ENCODE results near the gene SLC13A2.
"Not testable (repeated sequence)": the region's sequence is repeated elsewhere in the genome, so short reads cannot be mapped to it uniquely, and the experiment has no call there.

SLC13A2 gene, protein sequence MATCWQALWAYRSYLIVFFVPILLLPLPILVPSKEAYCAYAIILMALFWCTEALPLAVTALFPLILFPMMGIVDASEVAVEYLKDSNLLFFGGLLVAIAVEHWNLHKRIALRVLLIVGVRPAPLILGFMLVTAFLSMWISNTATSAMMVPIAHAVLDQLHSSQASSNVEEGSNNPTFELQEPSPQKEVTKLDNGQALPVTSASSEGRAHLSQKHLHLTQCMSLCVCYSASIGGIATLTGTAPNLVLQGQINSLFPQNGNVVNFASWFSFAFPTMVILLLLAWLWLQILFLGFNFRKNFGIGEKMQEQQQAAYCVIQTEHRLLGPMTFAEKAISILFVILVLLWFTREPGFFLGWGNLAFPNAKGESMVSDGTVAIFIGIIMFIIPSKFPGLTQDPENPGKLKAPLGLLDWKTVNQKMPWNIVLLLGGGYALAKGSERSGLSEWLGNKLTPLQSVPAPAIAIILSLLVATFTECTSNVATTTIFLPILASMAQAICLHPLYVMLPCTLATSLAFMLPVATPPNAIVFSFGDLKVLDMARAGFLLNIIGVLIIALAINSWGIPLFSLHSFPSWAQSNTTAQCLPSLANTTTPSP

DNA sequence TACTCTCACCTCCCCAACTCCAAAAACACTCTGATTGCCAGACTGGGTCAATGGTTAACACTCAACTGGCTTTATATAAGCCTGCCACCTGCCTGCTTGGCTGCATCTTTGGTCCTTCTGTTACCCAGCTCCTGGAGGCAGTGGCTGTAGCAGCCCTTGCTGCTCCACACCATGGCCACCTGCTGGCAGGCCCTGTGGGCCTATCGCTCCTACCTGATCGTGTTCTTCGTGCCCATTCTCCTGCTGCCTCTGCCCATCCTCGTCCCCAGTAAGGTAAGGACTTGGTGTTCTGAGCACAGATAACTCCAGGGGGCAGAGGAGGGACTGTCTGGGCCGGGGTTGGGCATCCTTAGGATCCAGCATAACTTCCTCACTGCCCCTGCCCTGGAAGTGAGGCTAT is at the start of gene SLC13A2:
Gene SLC13A2, plus strand, starts transcription at position 103 of the 400 bp plus-strand sequence. Its CDS starts 69 bp downstream, at position 172.
- DNase-seq, result no peak

DNA sequence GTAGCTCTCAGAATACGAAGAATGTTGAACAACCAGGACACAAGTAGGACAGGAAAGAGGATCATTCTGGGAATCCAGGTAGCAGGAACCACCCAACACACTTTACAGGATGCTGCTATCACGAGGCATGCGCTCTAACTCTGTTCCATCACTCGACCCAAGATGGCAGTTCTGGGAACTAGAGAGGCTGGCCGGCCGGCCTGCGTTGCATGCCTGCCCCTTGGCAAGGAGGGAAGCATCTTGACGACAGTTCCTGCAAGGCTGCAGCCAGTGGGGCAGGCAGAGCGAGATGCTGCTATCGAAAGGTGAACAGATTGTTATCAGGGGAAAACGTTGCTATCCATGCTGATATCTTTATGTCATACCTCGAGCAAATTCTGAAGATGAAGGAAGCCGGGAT is 48.2 kb upstream of the SLC13A2 start:
- DNase-seq, result no peak

GRCh38 chr17:28426081-28426519 is 47.3 kb upstream of the SLC13A2 start:
- DNase-seq, result peak; percentile 31

- peak; percentile 59 for DNase-seq
Observed at GRCh38 chr17:28427371-28427770, 46.1 kb upstream of the SLC13A2 start.

DNA sequence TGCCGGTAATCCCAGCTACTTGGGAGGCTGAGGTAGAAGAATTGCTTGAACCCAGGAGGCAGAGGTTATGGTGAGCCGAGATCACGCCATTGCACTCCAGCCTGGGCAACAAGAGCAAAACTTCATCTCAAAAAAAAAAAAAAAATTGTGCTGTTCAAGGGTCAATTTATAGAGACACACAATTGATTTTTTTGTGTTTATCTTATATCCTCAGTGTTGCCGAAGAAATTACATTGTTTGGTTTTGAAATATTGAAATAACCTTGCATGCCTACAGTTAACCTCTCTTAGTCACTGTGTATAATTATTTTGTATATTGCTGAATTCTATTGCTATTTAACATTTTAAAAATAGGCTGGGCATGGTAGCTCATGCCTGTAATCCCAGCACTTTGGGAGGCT is 45.5 kb upstream of the SLC13A2 start:
- DNase-seq, result not testable (repeated sequence)

DNA sequence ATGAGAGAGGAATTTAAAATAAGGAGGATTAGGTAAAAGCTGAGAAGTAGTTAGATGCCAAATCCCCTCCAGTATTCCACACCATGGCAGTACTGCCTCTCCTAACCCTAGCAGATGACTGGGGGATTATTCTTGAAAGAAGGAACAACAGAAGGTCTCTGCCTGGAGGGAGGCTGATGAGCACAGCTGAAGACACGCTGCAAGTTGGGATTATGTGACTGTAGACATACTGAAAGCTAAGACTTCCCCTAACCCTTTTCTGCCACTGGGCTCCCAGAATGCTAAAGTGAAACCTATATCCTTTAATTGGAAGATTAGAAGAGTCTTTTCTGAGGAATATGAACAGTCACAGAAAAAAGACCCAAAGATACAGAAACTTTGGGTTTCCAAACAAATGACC is 39.7 kb upstream of the SLC13A2 start:
- DNase-seq, result no peak

DNA sequence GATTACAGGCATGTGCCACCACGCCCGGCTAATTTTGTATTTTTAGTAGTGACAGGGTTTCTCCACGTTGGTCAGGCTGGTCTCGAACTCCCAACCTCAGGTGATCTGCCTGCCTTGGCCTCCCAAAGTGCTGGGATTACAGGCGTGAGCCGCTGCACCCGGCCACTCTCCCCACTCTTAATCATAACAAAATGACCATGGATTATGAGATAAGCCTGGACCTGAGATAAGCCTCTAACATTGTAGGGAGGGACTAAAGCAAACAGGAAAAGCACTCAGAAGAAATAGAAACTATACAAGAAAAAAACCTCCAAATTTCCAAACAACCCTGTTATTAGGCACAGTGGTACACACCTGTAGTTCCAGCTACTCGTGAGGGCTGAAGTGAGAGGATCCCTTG is 39.1 kb upstream of the SLC13A2 start:
- not testable (repeated sequence) for DNase-seq

DNA sequence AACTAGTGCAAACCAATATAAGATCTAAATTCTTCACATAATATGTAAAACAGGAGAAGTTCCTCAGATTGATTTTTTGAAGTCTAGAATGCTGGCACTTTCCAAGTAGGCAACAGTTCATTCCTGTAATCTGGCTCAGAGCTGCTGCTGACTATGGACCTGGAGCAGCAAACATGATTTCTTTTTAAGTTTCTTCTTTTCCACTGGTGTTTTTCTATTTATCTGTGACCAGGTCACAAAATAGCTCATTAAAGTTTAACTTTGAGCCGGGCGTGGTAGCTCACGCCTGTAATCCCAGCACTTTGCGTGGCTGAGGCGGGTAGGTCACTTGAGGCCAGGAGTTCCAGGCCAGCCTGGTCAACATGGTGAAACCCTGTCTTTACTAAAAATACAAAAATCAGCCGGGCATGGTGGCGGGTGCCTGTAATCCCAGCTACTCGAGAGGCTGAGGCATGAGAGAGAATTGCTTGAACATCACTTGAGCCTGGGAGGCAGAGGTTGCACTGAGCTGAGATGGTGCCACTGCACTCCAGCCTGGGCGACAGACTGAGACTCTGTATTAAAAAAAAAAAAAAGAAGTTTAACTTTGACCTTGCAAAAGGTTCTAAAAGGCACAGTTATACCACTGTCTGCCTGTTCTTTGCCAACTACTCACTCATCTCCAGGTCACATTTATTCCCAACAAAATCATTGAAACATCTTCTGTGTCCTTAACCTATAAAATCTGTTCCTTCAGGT is 29.4 kb upstream of the SLC13A2 start:
- DNase-seq, result no peak

DNA sequence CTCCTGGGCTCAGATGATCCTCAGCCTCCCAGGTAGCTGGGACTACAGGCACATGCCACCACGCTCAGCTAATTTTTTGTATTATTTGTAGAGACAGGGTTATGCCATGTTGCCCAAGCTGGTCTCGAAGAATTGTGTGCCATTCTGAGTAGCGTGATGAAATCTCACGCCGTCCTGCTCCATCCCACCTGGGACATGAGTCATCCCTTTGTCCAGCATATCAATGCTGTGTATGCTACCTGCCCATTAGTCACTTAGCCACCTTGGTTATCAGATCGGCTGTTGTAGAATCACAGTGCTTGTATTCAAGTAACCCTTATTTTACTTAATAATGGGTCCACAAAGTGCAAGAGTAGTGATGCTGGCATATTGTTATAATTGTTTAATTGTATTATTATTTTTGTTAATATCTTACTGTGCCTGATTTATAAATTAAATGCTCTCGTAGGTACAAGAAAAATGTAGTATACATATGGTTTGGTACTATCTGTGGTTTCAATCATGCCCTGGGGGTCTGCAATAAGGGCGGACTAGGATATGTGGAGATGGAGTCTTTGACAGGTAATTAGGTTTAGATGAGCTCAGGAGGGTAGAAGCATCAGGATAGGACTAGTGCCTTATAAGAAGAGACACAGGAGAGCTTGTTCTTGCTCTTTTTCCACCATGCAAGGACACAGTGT is 26.6 kb upstream of the SLC13A2 start:
- peak; percentile 13 for DNase-seq

- DNase-seq, result no peak
Observed at GRCh38 chr17:28447396-28447760, 26.1 kb upstream of the SLC13A2 start.

- no peak for DNase-seq
Observed at GRCh38 chr17:28449859-28450258, 23.6 kb upstream of the SLC13A2 start.

- no peak for DNase-seq
Observed at GRCh38 chr17:28457890-28458289, 15.6 kb upstream of the SLC13A2 start.

- not testable (repeated sequence) for DNase-seq
Observed at GRCh38 chr17:28458881-28459280, 14.6 kb upstream of the SLC13A2 start.

- DNase-seq, result no peak
Observed at GRCh38 chr17:28460901-28461300, 12.5 kb upstream of the SLC13A2 start.

DNA sequence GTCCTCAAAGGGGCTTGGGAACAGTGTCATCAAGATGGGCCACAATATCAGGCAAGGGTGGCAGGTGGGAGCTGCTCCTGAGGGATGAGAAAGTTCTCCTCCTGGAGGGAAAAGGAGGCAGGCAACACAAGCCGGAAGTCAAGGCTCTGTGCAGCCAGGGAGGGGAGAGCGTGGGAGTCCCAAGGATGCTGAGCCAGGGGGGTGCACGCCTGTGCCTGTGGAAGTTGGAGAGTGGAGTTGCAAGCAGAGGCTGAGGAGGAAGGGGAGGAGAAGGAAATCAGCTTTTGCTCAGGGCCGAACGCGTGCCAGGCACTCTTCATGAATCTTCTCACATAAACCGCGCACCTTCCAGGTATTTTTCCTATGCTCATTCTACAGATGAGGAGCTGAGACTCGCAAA is 7.4 kb upstream of the SLC13A2 start:
- no peak for DNase-seq

- no peak for DNase-seq
Observed at GRCh38 chr17:28466521-28467048, 6.9 kb upstream of the SLC13A2 start.

- DNase-seq, result no peak
Observed at GRCh38 chr17:28467456-28468025, 5.9 kb upstream of the SLC13A2 start.

DNA sequence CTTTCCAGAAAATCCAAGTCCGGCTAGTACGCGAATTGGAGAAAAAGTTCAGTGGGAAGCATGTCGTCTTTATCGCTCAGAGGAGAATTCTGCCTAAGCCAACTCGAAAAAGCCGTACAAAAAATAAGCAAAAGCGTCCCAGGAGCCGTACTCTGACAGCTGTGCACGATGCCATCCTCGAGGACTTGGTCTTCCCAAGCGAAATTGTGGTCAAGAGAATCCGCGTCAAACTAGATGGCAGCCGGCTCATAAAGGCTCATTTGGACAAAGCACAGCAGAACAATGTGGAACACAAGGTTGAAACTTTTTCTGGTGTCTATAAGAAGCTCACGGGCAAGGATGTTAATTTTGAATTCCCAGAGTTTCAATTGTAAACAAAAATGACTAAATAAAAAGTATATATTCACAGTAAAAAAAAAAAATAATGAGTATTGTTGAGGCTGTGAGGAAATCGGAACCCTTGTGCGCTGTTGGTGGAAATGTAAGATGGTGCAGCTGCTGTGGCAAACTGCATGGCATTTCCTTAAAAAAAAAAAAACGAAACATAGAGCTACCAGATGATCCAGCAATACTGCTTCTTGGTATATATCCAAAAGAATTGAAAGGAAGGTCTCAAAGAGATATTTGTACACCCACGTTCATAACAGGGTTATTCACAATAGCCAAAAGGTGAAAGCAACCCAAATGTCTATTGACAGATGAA is 5.3 kb upstream of the SLC13A2 start:
- not testable (repeated sequence) for DNase-seq

DNA sequence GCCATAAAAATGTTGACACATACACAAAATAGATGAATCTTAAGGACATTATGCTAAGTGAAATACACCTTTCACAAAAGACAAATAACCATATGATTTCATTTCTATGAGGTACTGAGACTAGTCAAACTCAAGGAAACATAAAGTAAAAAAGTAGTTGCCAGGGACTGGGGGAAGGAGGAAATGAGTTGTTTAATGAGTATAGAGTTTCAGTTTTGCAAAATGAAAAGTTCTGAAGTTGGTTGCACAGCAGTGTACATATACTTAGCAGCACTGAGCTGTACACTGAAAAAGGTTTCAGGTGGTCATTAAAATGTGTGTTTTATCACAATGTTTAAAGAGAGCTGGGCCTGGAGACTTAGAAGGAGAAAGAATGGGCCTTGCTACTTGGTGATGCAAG is 4.7 kb upstream of the SLC13A2 start:
- no peak for DNase-seq

DNA sequence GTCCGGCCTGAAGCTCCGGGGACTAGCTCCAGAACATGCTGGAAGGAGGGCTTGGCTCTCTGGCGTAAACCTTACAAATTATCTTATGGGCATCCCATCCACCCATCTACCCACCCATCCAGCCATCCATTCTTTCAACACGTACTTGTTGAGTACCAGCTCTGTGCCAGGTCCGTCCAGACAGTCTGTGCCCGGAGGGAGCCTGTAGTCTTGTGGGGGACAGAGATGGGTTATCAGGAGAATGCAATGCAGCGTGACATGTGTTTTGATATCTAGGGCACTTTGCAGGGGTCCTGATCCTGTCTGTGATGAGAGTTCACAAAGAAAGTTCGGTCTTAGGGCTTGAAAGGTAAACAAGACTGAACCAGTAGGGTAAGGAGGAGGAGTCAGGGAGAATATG is 4.1 kb upstream of the SLC13A2 start:
- DNase-seq, result no peak

- no peak for DNase-seq
Observed at GRCh38 chr17:28470266-28470913, 3.1 kb upstream of the SLC13A2 start.

All from NCI-H146 (cell line).